ENCODE data around the gene MKLN1. TPM values are rescaled to one million over a fixed set of nuclear protein-coding genes. Genes with fewer than 3 reads are reported as not detected.

Gene MKLN1
- total and polyA plus RNA-seq, 2 of the 4 experiments (the other 2 are of a cell fraction) = 17.5 to 52.0 TPM

- TF ChIP-seq NFE2L2 (IDR thresholded peaks at IDR 0.05; ENCODE audit: low read depth, low read length) (no peak), MXI1 (IDR thresholded peaks at IDR 0.05; ENCODE audit: borderline replicate concordance, low read depth, low read length) (no peak), RCOR1 (IDR thresholded peaks at IDR 0.05; ENCODE audit: insufficient replicate concordance, low read length) (no peak), POLR2A (IDR thresholded peaks at IDR 0.05; ENCODE audit: low read depth, low read length) (no peak), FOS (IDR thresholded peaks at IDR 0.05; ENCODE audit: low read depth, low read length) (no peak), MAFK (IDR thresholded peaks at IDR 0.05; ENCODE audit: low read depth, low read length) (no peak), CTCF (conservative IDR thresholded peaks at IDR 0.05; ENCODE audit: low read depth, low read length) (no peak), SMC3 (IDR thresholded peaks at IDR 0.05; ENCODE audit: low read depth, low read length) (no peak), MAZ (IDR thresholded peaks at IDR 0.05; ENCODE audit: borderline replicate concordance, low read depth, low read length) (no peak), ELK1 (IDR thresholded peaks at IDR 0.05; ENCODE audit: borderline replicate concordance, low read depth, low read length) (no peak), USF2 (IDR thresholded peaks at IDR 0.05; ENCODE audit: low read depth, low read length) (no peak), RAD21 (IDR thresholded peaks at IDR 0.05; ENCODE audit: low read length) (no peak), CHD1 (IDR thresholded peaks at IDR 0.05; ENCODE audit: low read depth, low read length) (no peak), RFX5 (IDR thresholded peaks at IDR 0.05; ENCODE audit: low read depth, low read length) (no peak), CEBPB (IDR thresholded peaks at IDR 0.05; ENCODE audit: low read depth, low read length) (no peak), BHLHE40 (IDR thresholded peaks at IDR 0.05; ENCODE audit: low read depth, low read length) (no peak)
- dilution Hi-C loops (cut with HindIII; ENCODE audit: low sequenced_read_pairs, unreplicated experiment) = no loop called here
- Histone ChIP-seq H3K27ac (ENCODE audit: insufficient read depth, low read length) (no peak overlapping the region), H2AK9ac (replicated peaks; ENCODE audit: low read depth, low read length, poor library complexity) (no peak overlapping the region), H2BK15ac (ENCODE audit: low read depth, low read length) (no peak overlapping the region), H2AK5ac (ENCODE audit: low read depth, low read length) (no peak overlapping the region), H3K9me1 (ENCODE audit: insufficient read depth, low read length) (peaks cover 27% of the 10 kb centered on the region), H4K91ac (ENCODE audit: insufficient read depth, low read depth, low read length) (no peak overlapping the region), H3K36me3 (ENCODE audit: control insufficient read depth, insufficient read depth, low read length) (no peaks in the 10 kb centered on the region), H3K9ac (ENCODE audit: low read depth, low read length) (no peak overlapping the region), H3K9me3 (ENCODE audit: control insufficient read depth, insufficient read depth, low read length) (no peaks in the 10 kb centered on the region), H2AFZ (replicated peaks; ENCODE audit: low read length, poor library complexity) (no peak overlapping the region), H3K18ac (ENCODE audit: low read depth, low read length) (no peak overlapping the region), H4K8ac (ENCODE audit: low read depth in 2 of 2, low read length in 2 of 2) (no peak overlapping the region), H3K4me3 (ENCODE audit: insufficient read depth, low read depth, low read length) (no peak overlapping the region), H3K4me2 (ENCODE audit: low read depth, low read length) (no peak overlapping the region), H3K4me1 (ENCODE audit: control insufficient read depth, insufficient read depth, low read length) (peaks cover 21% of the 10 kb centered on the region), H3K4ac (ENCODE audit: low read depth, low read length) (no peak overlapping the region), H4K20me1 (ENCODE audit: insufficient read depth, low read length) (peaks cover 13% of the 10 kb centered on the region), H2BK5ac (ENCODE audit: low read depth, low read length, poor library complexity, severe bottlenecking) (no peak overlapping the region), H3K56ac (ENCODE audit: extremely low read depth, insufficient read depth, low read length) (no peak overlapping the region), H2BK120ac (ENCODE audit: low read depth, low read length) (no peak overlapping the region), H2BK20ac (ENCODE audit: low read depth, low read length) (no peak overlapping the region), H3K23ac (ENCODE audit: low read depth, low read length) (no peak overlapping the region), H4K5ac (ENCODE audit: low read depth, low read length) (no peak overlapping the region), H3K79me1 (ENCODE audit: low read depth in 1 of 2, low read length in 2 of 2) (peaks cover 0 to 8% of the 10 kb centered on the region in 2 experiments; a peak in 1 of 4 replicates), H3K27me3 (ENCODE audit: control insufficient read depth, insufficient read depth, low read length) (no peaks in the 10 kb centered on the region), H3K14ac (replicated peaks; ENCODE audit: low read depth, low read length) (no peak overlapping the region; the same call in 1 of the 2 replicates)
- ATAC-seq (ENCODE audit: low read depth) = no peak
- DNase-seq = no peak
- POLR2A ChIA-PET (ENCODE audit: unreplicated experiment) = no interaction called here
- CTCF ChIA-PET = no interaction called here
- in situ Hi-C loops (cut with MboI; ENCODE audit: low sequenced_read_pairs) = no loop called here
- no TSS peak for BruUV-seq (replicated peaks)
- WGBS, 2 experiments (ENCODE audit: extremely low coverage in 2 of 2, insufficient read length in 1 of 2) = no CpG with 5 or more reads among the region's 6 CpGs
- intact Hi-C loops (cut with micrococcal nuclease) = no loop called here
These were observed 176.0 kb downstream of the MKLN1 start for GRCh38 chr7:131503639-131504038.
